GM18511 (cell line): Measurements from ENCODE around the gene GLMP.
"Not testable (repeated sequence)": the region's sequence is repeated elsewhere in the genome, so short reads cannot be mapped to it uniquely, and the experiment has no call there.

ENCODE experiments used
- ATAC-seq: cut with Tn5 transposase; IDR thresholded peaks from one replicate; pipeline ENCODE4 v1.9.1; 2021; ENCODE audit warnings: mild to moderate bottlenecking, moderate library complexity; ENCODE audit not compliant: unreplicated experiment

The GLMP gene, protein sequence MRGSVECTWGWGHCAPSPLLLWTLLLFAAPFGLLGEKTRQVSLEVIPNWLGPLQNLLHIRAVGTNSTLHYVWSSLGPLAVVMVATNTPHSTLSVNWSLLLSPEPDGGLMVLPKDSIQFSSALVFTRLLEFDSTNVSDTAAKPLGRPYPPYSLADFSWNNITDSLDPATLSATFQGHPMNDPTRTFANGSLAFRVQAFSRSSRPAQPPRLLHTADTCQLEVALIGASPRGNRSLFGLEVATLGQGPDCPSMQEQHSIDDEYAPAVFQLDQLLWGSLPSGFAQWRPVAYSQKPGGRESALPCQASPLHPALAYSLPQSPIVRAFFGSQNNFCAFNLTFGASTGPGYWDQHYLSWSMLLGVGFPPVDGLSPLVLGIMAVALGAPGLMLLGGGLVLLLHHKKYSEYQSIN

DNA sequence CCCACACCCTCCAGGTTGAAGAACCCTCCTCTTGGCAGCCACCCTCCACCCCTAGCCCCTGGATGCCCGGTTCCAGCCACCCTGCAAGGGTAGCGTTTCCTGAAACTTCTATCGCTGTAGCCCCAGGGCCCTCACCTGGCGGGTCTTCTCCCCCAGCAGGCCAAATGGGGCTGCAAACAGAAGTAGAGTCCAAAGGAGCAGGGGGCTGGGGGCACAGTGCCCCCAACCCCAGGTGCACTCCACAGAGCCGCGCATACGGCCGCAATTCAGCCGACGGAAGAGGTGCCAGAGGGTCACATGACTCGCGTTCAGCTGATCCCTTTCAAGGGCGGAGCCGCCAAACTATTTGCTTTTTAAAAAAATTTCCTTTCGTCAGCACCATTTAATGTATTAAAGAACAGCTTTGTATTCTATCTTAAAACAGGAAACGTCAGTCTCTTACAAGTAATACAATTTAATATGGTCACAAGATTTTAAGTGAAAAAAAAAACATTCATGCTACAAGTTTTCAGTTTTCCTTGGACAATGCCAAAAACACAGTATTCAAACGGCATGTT is at the start of gene GLMP:
TSS of gene GLMP (minus strand) at position 289 of the 557 bp plus-strand sequence. CDS start at position 255, 34 bp downstream.
- no peak for ATAC-seq

DNA sequence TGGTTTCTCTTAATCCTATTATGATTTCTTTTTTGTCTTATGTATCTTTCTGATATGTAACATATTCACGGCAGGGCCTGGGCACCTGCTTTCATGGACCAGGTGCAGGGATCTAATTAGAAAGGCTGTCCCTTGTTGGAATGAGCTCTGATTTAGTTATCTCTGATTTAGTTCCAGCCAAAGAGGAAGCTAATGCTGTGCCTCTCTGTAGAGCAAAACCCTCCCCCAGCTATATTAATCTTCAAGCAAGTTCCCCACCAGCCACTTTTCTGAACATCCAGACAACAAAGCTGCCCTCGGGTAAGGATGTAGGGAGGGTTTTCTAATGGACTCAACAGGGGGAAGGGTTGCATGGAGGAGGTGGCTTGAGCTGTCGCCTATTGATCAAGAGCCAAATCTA is 48.9 kb upstream of the GLMP start:
- ATAC-seq: no peak

DNA sequence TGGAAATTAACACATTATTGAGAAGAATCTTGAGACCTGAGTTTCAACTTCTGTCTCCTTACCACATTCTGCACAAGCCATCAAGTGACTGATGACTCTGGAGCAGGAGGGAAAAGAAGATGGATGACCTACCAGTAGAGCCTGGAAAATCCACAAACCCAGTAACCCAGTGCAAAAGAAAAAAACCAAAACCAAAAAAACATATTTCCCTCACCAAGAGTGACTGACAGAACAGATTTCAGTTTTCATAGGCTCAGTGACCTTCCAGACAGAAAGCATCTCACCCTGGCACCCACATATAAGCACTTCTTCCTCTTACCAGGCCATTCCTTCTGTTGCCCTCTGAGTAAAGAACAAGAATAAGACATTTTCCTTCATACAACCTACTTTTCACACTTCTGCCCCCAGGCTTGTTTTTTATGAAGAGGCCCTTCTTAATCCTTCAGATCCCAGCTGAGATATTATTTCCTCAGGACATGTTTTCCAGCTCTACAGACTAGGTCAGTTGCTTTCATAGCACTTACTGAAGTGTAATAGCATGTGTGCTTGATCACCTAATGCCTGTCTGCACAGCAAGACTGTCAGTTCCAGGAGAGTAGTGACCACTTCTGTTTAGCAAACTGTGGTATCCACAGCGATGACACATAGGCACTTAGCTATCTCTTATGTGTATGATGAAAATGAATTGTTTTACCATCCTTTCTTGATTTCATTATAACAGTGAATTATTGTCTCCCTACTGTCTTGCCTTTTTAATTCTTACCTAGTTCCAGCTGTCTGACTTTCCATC is 46.9 kb upstream of the GLMP start:
- no peak for ATAC-seq

DNA sequence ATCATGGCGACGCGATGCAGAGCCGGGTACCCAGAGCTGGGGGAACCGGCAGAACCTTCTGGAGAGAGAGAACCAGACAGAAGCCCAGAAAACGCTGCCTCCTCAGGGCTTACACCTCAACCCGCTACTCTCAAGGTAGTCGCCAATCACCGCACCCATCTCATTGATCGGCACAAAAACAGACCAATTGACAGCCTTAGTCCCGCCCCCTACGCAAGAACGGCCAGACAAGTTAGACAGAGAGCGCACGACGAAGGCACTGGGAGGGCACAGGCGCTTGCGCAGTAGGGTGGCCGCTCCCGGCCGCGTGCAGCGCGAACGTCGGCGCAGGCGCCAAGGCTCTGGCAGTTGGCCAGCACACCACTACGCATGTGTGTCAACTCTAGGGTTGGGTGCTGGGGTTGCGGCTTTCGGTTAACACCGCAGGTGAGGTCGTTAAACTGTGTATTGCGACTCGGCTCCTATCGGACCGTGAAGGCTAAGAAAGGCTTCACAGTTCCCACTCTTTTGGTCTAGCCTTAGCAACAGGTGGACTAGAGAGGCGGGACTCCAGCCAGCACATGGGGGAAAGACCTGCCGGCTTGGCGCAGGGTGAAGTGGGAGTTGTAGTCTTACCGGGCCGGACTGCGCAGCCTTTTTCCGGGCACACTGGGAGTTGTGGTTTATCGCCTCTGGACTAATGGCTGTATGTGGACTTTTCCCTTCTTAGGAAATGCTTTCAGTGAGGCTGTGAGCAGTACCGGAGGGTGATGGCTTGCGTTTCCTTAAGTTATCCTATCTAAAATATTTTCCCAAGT is 42.9 kb upstream of the GLMP start, which contains the start of the genes CCT3 and TSACC:
TSS of gene CCT3 (minus strand) at position 113 of the 797 bp plus-strand sequence. CDS start at position 5, 108 bp downstream.
TSS of gene TSACC (plus strand) at position 347 of the 797 bp plus-strand sequence. CDS start 1,232 bp downstream, outside the sequence.
- ATAC-seq: peak; percentile 94

DNA sequence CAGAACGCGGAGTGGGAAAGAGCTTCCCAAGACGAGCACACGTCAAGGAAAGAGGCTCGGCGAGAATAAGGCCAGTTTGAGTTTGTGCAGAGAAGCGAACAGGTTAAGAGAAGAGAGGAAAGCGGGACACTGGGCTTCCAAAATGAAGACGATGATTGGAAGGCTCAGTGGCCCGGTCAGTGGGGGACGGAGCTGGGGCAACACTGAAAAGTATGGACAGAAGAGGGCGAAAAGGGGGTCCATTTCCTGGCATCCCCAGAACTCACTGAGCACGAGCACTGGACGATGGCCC is 42.4 kb upstream of the GLMP start:
- no peak for ATAC-seq

DNA sequence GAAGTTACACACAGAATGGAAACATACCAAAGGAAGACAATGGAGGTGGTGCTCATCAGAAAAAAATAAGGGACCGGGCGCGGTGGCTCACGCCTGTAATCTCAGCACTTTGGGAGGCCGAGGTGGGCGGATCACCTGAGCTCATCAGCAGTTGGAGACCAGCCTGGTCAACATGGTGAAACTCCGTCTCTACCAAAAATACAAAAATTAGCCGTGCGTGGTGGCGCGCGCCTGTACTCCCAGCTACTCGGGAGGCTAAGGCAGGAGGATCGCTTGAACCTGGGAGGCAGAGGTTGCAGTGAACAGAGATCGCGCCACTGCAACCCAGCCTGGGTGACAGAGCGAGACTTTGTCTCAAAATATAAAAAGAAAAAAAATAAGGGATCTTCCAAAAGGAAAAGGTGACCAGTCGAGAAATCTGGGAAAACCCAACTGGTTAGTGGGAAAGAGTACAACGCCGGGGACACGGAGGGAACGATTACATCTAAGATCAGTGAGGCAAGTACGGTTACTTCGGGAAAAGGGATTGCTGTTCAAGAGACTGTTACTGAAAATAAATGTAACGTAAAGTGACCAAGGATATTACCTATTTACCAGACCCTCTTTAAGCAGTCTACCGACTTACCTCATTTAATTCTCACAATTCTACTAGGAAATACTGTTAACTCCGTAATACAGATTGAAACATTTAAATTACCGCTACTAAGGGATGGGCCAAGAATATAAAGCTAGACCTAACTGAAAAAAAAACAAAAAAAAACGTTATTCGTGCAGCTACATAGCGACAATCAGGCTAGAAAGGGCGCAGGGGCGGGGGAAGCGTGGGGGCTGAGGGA is 41.8 kb upstream of the GLMP start:
- no peak for ATAC-seq

DNA sequence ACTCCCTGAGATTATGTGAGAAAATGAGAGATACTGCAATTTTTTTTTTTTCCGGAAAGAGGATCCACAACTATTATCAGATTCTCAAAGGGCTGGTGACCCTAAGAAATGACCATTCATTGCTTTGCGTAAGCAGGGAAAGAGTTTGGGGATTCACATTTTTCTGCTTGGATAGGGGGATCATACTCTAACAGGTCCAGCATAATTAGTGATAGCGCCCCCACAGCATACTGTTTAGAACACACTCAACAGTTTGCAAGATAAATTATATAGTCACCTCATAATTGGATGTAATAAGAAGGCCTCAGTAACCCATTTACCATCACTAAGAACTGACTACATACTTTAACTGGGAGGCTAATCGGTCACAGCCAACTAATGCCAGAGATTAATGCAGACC is 40.8 kb upstream of the GLMP start:
- no peak for ATAC-seq

DNA sequence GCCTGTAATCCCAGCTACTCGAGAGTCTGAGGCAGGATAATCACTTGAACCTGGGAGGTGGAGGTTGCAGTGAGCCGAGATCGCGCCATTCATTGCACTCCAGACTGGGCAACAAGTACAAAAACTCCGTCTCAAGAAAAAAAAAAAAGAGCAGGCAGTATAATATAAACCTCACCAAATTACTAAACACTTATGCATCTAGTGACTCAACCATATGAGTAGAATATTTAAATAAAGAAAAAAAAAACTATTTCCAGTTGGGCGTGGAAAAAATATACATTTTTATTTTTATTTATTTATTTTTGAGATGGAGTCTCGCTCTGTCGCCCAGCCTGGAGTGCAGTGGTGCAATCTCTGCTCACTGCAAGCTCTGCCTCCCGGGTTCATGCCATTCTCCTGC is 27.7 kb upstream of the GLMP start:
- ATAC-seq: not testable (repeated sequence)

DNA sequence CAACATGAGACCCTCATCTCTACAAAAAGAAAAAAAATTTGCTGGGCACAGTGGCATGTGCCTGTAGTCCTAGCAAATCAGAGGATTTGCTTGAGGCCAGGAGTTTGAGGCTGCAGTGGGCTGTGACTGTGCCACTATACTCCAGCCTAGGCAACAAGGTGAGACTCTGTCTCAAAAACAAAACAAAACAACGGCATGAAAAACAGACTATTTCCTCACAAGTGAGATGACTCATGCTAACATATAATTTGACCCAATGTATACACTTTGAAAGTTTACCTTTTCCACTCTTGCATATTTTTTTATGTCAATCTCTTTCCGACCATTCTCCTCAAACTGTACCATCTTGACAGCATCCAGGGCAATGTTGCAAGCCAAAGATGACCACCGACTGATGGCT is 25.1 kb upstream of the GLMP start:
- ATAC-seq: no peak

DNA sequence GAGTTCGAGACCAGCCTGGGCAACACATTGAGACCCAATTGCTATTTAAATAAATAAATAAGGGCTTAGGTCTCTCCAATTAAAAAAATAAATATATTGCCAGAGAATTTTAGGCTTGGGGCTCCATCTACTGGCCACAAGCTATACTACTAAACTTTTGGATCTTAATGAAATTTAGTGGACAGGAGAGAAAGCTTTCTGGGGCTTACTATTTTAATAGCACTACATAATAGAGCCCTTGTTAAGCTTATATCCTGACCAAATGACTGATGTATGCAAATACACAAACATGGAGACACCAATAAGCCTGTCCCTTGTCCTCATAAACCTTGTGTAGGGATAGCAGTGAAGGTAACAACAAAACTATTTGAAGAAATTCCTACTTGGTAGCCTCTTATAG is 24.2 kb upstream of the GLMP start:
- no peak for ATAC-seq

DNA sequence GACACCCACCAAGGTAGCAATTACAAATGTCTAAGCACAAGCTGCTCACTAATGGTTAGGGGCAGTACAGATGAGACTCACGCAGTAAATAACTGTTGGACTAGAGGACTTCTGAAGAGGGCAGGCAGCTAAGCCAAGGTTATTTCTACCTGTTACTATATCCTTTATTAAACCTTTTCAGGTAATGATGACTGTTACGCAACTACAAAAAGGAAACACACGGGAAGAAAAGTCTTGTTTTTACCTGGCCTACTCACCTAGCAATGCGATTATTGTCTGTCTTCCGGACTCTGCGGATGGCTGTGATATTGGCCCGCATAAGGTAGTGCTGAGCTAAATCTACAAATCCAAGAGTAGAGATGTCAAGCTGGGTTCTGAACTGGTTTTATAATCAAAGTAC is 21.4 kb upstream of the GLMP start:
- no peak for ATAC-seq

DNA sequence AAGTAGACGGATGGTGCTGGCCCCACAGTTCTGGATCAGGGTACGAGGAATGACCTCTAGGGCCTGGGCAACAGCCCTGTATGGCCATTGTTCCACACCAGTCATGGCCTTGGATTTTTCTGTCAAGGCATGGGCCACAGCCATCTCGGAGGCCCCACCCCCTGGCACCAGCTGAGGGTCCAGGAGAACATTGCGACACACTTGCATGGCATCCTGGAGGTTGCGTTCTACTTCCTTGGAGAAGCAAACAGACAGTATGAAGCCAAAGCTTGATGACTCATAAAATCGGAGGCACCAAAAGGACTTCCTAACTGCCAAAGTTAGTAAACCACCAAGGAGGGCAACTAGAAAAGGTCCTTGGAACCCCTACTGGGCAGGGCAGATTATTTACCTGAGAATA is 15.5 kb upstream of the GLMP start:
- ATAC-seq: no peak

DNA sequence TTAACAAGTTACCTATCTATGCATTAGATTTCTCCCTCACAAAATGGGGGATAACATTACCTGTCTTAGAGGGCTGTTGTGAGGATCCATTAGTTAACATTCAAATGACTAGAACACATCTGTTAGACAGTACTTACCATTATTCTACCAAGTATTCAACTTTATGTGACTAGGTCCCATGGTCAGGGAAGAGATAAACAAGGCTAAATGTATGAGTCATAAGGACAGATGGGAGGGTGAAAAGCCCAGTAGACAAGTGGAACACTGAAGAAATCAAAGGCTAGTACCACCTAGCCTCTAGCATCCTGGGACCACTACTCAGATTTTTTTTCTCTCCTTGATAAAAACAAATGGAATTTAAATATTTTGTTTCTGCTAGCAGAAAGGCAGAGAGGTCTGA is 12.6 kb upstream of the GLMP start:
- ATAC-seq: no peak

DNA sequence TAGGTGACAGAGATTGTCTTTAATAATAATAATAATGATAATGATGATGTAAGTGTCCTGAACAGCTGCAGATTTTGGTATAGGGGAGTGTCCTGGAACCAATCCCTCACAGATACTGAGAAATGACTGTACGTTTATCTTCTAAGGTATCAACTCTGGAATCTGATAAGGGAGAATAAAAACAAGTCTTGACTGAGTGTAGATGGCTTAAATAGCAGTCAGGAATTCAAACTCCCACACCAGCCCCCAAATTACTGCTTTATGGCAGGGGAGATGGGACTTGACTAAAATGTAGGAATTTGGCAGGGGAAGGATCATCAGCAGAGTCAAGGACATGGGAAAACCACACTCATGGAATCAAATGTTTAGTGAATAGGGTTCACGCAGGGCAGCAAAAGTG is 9.7 kb upstream of the GLMP start:
- no peak for ATAC-seq

DNA sequence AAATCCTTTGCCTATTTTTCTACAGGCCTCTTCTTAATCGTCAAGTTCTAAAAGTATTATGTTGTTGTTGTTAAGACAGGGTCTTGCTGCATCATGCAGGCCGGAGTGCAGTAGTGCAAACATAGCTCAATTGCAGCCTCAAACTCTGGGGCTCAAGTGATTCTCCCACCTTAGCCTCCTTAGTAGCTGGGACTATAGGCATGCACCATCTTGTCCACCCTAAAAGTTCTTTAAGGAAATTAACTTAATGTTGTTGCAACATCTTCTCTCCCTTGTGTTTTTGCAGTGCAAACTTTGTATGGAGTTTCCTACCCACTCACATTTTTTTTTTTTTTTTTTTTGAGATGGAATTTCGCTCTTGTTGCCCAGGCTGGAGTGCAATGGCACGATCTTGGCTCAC is 7.8 kb upstream of the GLMP start:
- ATAC-seq: no peak

DNA sequence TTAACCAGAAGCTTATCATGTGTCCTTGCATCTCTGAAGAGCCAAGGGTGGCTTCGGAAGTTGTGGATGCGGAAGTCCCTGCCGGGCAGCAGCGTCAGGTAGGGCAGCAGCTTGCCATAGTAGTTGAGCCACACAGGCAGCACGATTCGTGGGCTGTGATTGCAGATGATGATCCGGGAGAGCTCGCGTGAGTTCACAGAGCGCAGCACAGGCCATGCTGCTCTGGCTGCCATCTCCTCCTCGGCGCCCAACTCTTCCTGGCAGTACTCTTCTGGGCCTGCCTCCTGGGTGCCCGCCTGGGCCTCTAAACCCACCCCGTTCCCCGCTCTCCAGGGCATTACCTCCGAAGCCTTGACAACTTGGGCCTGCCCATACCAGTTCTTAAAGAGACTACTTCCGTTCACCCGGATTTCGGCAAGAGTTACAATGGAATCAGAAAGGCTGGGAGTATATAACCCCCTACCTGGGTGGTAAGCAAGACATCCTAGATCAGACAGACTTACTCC is 3.4 kb upstream of the GLMP start, which contains the start of gene VHLL:
TSS of gene VHLL (minus strand) at position 456 of the 506 bp plus-strand sequence. CDS start at position 338, 118 bp downstream.
- ATAC-seq: no peak

DNA sequence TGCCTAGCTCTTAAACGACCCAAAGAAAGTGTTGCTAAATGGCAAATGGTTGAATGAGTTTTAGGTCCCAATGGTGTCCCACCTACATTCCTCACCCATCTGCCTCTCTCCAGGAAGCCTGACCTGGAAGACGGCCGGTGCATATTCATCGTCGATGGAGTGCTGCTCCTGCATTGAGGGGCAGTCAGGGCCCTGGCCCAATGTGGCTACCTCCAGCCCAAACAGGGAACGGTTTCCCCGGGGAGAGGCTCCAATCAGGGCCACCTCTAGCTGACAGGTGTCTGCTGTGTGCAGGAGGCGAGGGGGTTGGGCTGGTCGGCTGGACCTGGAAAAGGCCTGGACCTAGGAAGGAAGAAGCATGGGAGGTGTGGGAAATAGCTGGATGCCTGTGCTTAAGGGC is 1.6 kb downstream of the GLMP start:
- no peak for ATAC-seq

DNA sequence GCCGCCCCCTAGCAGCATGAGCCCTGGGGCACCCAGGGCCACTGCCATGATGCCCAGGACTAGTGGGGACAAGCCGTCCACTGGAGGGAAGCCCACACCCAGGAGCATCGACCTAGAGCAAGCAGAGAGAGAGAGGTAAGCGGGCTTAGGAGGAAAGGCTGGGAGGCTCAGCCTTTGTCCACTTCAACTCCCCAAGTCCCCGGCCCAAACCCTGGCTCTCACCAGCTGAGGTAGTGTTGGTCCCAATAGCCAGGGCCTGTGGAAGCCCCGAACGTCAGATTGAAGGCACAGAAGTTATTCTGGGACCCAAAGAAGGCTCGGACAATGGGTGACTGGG is 2.4 kb downstream of the GLMP start:
- ATAC-seq: no peak

DNA sequence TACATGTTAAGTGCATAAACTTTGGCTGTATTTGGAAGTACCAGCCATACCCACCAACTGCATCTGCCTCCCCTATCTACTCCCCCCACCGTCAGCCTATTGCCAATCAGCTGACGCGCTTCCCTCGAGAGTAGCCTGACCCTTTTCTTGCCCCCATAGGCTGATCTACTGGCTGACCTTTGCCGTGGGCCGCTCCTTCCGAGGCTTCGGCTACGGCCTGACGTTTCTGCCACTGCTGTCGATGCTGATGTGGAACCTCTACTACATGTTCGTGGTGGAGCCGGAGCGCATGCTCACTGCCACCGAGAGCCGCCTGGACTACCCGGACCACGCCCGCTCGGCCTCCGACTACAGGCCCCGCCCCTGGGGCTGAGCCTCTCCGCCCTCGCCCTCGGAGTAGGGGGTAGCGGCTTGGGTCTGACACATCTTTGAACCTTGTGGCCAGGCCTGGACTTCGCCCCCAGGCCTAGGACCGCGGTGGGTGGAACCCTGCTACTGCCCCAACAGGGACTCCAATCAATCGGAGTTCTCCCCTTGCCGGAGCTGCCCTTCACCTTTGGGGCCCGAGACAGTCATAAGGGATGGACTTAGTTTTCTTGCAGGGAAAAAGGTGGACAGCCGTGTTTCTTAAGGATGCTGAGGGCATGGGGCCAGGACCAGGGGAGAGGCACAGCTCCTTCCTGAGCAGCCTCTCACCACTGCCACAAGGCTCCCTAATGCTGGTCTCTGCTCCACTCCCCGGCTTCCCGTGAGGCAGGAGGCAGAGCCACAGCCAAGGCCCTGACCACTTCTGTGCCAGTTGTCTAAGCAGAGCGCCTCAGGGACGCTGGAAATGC is 4.0 kb downstream of the GLMP start:
- ATAC-seq: no peak
